Endothelial cell of coronary artery (primary cell): ENCODE results near the gene LRRK2. TPM values are rescaled to one million over a fixed set of nuclear protein-coding genes. Genes with fewer than 3 reads are reported as not detected.

ENCODE experiments used
- total RNA-seq: library from RNA; depleted of rRNA; stranded (reverse); fragments of >200 nt; gene quantifications from 2 replicates; pipeline ENCODE4 v1.2.3, GENCODE V29; 2014

Gene LRRK2
- total RNA-seq = 2.0 and 2.5 TPM in 2 replicates

DNA sequence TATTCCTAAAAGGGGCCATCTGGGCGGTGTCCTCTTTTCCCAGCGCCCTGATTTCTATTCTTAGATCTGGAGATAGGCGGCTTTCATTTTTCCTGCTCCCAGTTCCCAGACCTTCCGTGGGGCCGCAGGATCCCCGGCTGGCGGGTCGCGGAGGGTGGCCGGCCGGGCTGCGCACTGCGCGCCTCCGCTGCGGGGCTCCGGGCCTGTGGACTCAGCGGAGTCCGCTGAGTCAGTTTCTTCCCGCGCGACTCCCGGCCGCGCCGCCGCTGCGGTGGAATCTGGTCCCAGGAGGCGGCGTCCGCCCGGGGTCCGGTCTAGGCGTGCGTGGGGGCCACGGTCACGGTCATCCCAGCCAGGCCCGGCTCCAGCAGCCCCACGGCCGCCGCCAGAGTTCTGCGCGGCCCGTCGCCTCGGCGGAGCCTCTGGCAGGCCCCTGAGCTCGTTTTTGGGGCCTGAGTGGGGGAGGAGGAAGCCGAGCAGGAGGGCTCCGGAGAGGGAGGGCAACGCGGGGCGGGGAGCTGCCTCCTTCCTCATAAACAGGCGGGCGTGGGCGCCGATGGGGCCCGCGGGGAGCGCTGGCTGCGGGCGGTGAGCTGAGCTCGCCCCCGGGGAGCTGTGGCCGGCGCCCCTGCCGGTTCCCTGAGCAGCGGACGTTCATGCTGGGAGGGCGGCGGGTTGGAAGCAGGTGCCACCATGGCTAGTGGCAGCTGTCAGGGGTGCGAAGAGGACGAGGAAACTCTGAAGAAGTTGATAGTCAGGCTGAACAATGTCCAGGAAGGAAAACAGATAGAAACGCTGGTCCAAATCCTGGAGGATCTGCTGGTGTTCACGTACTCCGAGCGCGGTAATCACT lies at the start of gene LRRK2:
Gene LRRK2, plus strand, starts transcription at position 559 of the 853 bp plus-strand sequence. Its CDS starts 135 bp downstream, at position 694.

Other genes with a start within 250 kb of the LRRK2 start
- 3.9 and 5.7 TPM in 2 replicates for gene SLC2A13, start 118.9 kb upstream of the LRRK2 start, total RNA-seq